K562 (cell line): ENCODE measurements around the gene MAPRE2. TPM values are rescaled to one million over a fixed set of nuclear protein-coding genes. Genes with fewer than 3 reads are reported as not detected.

Experiments
- ATAC-seq: fragments of 200-7000 bp; cut with Tn5 transposase; 3 replicates; pipeline ENCODE4 v1.9.1; 2020; ENCODE audit warnings: moderate library complexity
- BruUV-seq: library from RNA; stranded (reverse); fragments of 400-500 nt; replicated peaks from 2 replicates; lab custom pipeline; 2021; lab: Mats Ljungman, UMichigan
- CTCF ChIA-PET: fragments of 300-600 bp; formaldehyde crosslinking; extraction: SDS; loops from one replicate; lab custom pipeline; 2021; ENCODE audit warnings: low intra/inter-chr PET ratio; lab: Yijun Ruan, JAX
- POLR2A ChIA-PET: fragments of 300-600, 350-650 bp; sonication (Branson Sonifier 250); formaldehyde crosslinking; extraction: SDS; loops from one replicate; lab custom pipeline; 2021; ENCODE audit warnings: antibody characterized with exemption, inconsistent platforms; lab: Yijun Ruan, JAX
- DNase-seq, 4 experiments: peaks; one replicate each; pipeline versions ENCODE4 v3.0.0 to v3.0.0-alpha.2; 2011 to 2018; ENCODE audit warnings: low spot score in 3 of 4, mixed read lengths in 3 of 4; ENCODE audit errors: extremely low read depth in 1 of 4
- FAIRE-seq: peaks from 2 replicates; lab custom pipeline; 2011; peaks lifted over from hg19 to GRCh38; lab: Jason Lieb, UNC
- H2AFZ ChIP-seq: 2 replicates; pipeline ENCODE4 v1.6.0; 2011; ENCODE audit warnings: low read depth, low read length, control low read depth, inconsistent platforms
- H3K27ac ChIP-seq: fragments of 200-600 bp; 3 replicates; pipeline ENCODE4 v1.8.0; 2011; ENCODE audit warnings: low read depth, mild to moderate bottlenecking, control low read depth, inconsistent platforms, low read length, moderate library complexity, mixed read lengths; ENCODE audit errors: extremely low read depth
- H3K27me3 ChIP-seq, 2 experiments: fragments of 300-600 bp in 1 of 2; 2 replicates in 1 of 2; 3 replicates in 1 of 2; pipeline versions ENCODE4 v1.6.0 to v1.8.0; 2011; ENCODE audit warnings: inconsistent platforms in 2 of 2, low read length in 2 of 2, mild to moderate bottlenecking in 1 of 2, mixed read lengths in 1 of 2, moderate library complexity in 1 of 2; ENCODE audit not compliant: control insufficient read depth in 2 of 2, insufficient read depth in 2 of 2
- H3K36me3 ChIP-seq: fragments of 300-600 bp; 3 replicates; pipeline ENCODE4 v1.8.0; 2011; ENCODE audit warnings: mild to moderate bottlenecking, low read length, inconsistent platforms; ENCODE audit not compliant: control insufficient read depth, insufficient read depth
- H3K4me1 ChIP-seq, 2 experiments: fragments of 200-600 bp in 1 of 2; replicated peaks in 1 of 2; 2 replicates in 1 of 2; 3 replicates in 1 of 2; pipeline versions ENCODE4 v1.5.1 to v1.8.0; 2011; ENCODE audit warnings: inconsistent platforms in 2 of 2, low read length in 2 of 2, mild to moderate bottlenecking in 1 of 2, mixed read lengths in 1 of 2, moderate library complexity in 1 of 2; ENCODE audit not compliant: control insufficient read depth in 2 of 2, insufficient read depth in 2 of 2
- H3K4me2 ChIP-seq: 2 replicates; pipeline ENCODE4 v1.6.1; 2011; ENCODE audit warnings: low read length, control low read depth, inconsistent platforms, mixed read lengths; ENCODE audit not compliant: insufficient read depth
- H3K4me3 ChIP-seq: fragments of 200-600 bp; sonication (generic), shearing (Covaris generic); 2 replicates; pipeline ENCODE4 v1.5.1; 2016; ENCODE audit warnings: control low read depth, inconsistent platforms
- H3K79me2 ChIP-seq: fragments of 200-600 bp; 3 replicates; pipeline ENCODE4 v1.8.0; 2011; ENCODE audit warnings: low read length, inconsistent platforms; ENCODE audit not compliant: control insufficient read depth, insufficient read depth
- H3K9ac ChIP-seq, 2 experiments: 2 replicates each; pipeline versions ENCODE4 v1.6.0 to v1.6.1; 2011; ENCODE audit warnings: low read depth in 2 of 2, low read length in 2 of 2, control low read depth in 1 of 2, inconsistent platforms in 1 of 2, mild to moderate bottlenecking in 1 of 2, mixed read lengths in 1 of 2; ENCODE audit not compliant: insufficient read depth in 1 of 2
- H3K9me1 ChIP-seq: one replicate; pipeline ENCODE4 v1.6.0; 2011; ENCODE audit warnings: inconsistent platforms, mild to moderate bottlenecking, low read length, moderate library complexity; ENCODE audit not compliant: control insufficient read depth, insufficient read depth
- H3K9me3 ChIP-seq: replicated peaks from 2 replicates; pipeline ENCODE4 v1.5.1; 2011; ENCODE audit warnings: low read depth, low read length, inconsistent platforms; ENCODE audit not compliant: control insufficient read depth, insufficient read depth
- H4K20me1 ChIP-seq: replicated peaks from 2 replicates; pipeline ENCODE4 v1.6.1; 2011; ENCODE audit warnings: low read length, inconsistent platforms, mixed read lengths; ENCODE audit not compliant: control insufficient read depth, insufficient read depth
- C11orf30 ChIP-seq: fragments of 450-650 bp; IDR thresholded peaks from 2 replicates; pipeline ENCODE4 v1.6.1; 2016; ENCODE audit warnings: low read depth, mild to moderate bottlenecking
- CEBPG ChIP-seq, 3 experiments: fragments of 200-800 bp in 1 of 3; sonication (Bioruptor generic) in 1 of 3; sonication (generic) in 1 of 3; formaldehyde crosslinking in 1 of 3; IDR thresholded peaks in 2 of 3; conservative IDR thresholded peaks in 1 of 3; 2 replicates each; pipeline versions ENCODE4 v1.6.1 to v1.8.0; 2016 to 2022; ENCODE audit warnings: missing compliant biosample characterization in 2 of 3, missing genetic modification characterization in 2 of 3, mild to moderate bottlenecking in 1 of 3, missing genetic modification reagents in 1 of 3
- ETS2 ChIP-seq: IDR thresholded peaks from 2 replicates; pipeline ENCODE4 v1.6.1; 2016; ENCODE audit warnings: borderline replicate concordance, missing genetic modification characterization, mild to moderate bottlenecking, moderate library complexity, missing compliant biosample characterization; ENCODE audit not compliant: poor library complexity, severe bottlenecking
- RAD21 ChIP-seq, 2 experiments: fragments of 250-450 bp in 1 of 2; fragments of 450-650 bp in 1 of 2; sonication (Bioruptor Pico) in 1 of 2; formaldehyde crosslinking in 1 of 2; IDR thresholded peaks in 1 of 2; conservative IDR thresholded peaks in 1 of 2; 2 replicates each; pipeline versions ENCODE4 v1.4.0 to v1.8.0; 2020 to 2022; ENCODE audit warnings: mild to moderate bottlenecking in 2 of 2, moderate library complexity in 1 of 2
- SPI1 ChIP-seq: IDR thresholded peaks from 2 replicates; pipeline ENCODE4 v1.6.1; 2011; ENCODE audit warnings: low read depth, low read length, control low read depth, borderline replicate concordance
- ZC3H8 ChIP-seq: fragments of 450-650 bp; IDR thresholded peaks from 2 replicates; pipeline ENCODE4 v1.6.1; 2017
- ZNF316 ChIP-seq: fragments of 450-650 bp; IDR thresholded peaks from 2 replicates; pipeline ENCODE4 v1.6.1; 2016
- WGBS: fragments of 100-300 bp; shearing (Covaris generic); methylation state at CpG from one replicate; pipeline ENCODE4 v1.1.6; 2016; ENCODE audit warnings: low coverage, mixed read lengths; ENCODE audit not compliant: insufficient coverage; ENCODE audit errors: missing lambda C conversion rate; 5-methylcytosine and 5-hydroxymethylcytosine counted together
- in situ Hi-C: fragments of 300-500 bp; cut with MboI; formaldehyde crosslinking; loops from 4 replicates; pipeline ENCODE4 v1.15.0; 2018; ENCODE audit warnings: inconsistent platforms, mixed read lengths
- intact Hi-C: fragments of 100-400 bp; cut with micrococcal nuclease; formaldehyde crosslinking; loops from 2 replicates; pipeline ENCODE4 v1.14.2; 2022
- polyA plus RNA-seq, 8 experiments: library from polyadenylated mRNA; depleted of rRNA in 4 of 8; stranded (reverse) in 5 of 8; unstranded in 3 of 8; fragments of >200 nt; fragmentation: Nextera tagmentation in 2 of 8; fragmentation: Illumina TruSeq in 1 of 8; extraction: Ambion mirVana in 2 of 8; extraction: Trizol in 1 of 8; gene quantifications; 2 replicates each; pipeline versions ENCODE4 v1.2.1 to v1.2.3, GENCODE V29; 2011 to 2014; ENCODE audit warnings: inconsistent platforms in 1 of 8, missing spikeins in 1 of 8
- total RNA-seq, 7 experiments: library from RNA; depleted of rRNA in 6 of 7; stranded (reverse); fragments of >200 nt in 6 of 7; fragmentation: Illumina TruSeq in 2 of 7; extraction: Trizol in 2 of 7; gene quantifications; 2 replicates each; pipeline versions ENCODE4 v1.2.1 to v1.2.3, GENCODE V29; 2011 to 2021; ENCODE audit warnings: low replicate concordance in 1 of 7

MAPRE2 gene
- total and polyA plus RNA-seq, 9 of the 15 experiments (the other 6 are each of a cell fraction or from before 2014, with no cell fraction given) = 32.3 to 70.7 (median 40.7) TPM

DNA sequence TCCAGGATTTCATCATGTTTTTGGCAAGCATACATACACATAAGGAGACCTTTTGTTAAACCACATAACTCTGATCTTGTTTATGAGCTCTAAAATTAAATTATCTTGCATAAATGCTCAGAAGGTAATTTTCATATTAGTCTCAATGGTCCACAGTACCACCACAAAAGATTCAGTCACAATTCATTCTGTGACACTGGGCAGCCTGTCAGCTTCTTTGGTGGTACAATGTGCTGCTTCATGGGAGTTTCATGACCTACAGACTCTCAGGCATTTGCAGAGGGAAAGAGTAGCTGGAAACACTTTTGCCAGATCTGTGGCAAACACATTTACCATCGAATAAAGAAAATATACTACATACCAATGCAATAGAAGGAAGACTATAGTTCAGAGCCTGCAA, 148.3 kb downstream of the MAPRE2 start:
- no peak for DNase-seq
- Histone ChIP-seq H2AFZ (no peak overlapping the region; the same call in 1 of the 2 replicates), H3K27me3 (no peaks in the 10 kb centered on the region), H3K9me3 (no peaks in the 10 kb centered on the region), H3K27ac (no peak overlapping the region), H3K4me1 (no peaks in the 10 kb centered on the region), H3K4me2 (no peak overlapping the region), H3K79me2 (no peaks in the 10 kb centered on the region), H4K20me1 (no peaks in the 10 kb centered on the region), H3K4me3 (no peak overlapping the region), H3K9me1 (no peaks in the 10 kb centered on the region), H3K9ac (no peak overlapping the region), H3K36me3 (no peaks in the 10 kb centered on the region)
- WGBS = 3% methylated on average over 1 of the region's 1 CpG
- POLR2A ChIA-PET = no interaction called here
- in situ Hi-C loops (no loop called here), intact Hi-C loops (no loop called here)
- no peak for ATAC-seq
- no TSS peak for BruUV-seq
- TF ChIP-seq ZC3H8 (no peak), CEBPG (CRISPR knock-in tag; IDR thresholded peaks at IDR 0.05) (no peak), CEBPG (tag; conservative IDR thresholded peaks at IDR 0.05 in 1 of 2, IDR thresholded peaks at IDR 0.05 in 1 of 2) (0 out of 4 replicates have a peak, but pooled peaks of 1 of the 2 experiments have one; percentile 22)
- FAIRE-seq = no peak
- CTCF ChIA-PET = no interaction called here

DNA sequence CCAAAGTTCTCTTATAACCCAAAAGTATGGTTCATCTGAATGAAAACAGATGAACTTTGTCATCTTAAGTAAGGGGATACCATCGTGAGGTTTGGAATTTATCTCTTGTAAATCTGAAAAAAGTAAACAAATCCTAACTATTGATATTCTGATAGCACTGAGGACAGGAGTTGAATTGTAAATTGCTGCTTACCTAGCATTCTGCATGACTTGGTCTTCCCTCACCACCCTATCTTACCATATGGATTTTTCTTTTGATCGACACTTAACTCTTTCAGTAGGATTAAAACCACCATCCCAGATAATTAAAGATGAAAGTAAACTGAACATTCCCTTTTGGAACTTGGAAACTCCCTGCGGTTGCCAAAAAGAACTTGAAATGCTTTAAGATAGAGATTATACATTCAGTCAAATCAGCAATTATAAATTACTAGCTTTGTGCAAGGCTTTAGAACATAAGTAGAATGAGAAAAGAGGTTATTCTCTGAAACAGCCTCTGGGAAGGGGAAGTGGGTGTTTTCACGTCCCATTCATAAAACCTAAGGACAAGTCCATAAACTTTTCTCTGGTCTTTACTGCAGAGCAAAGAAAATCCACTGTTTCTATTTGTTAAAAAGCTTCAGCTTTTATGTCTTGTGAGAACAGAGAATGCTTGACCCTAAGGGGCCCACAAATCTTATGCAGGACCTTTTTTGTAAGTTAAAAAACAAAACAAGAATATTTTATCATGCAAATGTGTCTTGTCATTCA, 149.9 kb downstream of the MAPRE2 start:
- Histone ChIP-seq H3K9me3 (no peaks in the 10 kb centered on the region), H3K9me1 (no peaks in the 10 kb centered on the region), H3K4me1 (peaks cover 0 to 3% of the 10 kb centered on the region in 2 experiments; a peak in 1 of 5 replicates), H3K9ac (no peak overlapping the region), H3K27ac (no peak overlapping the region), H3K27me3 (no peaks in the 10 kb centered on the region), H3K36me3 (no peaks in the 10 kb centered on the region), H3K79me2 (no peaks in the 10 kb centered on the region), H3K4me3 (no peak overlapping the region), H3K4me2 (no peak overlapping the region), H4K20me1 (no peaks in the 10 kb centered on the region), H2AFZ (no peak overlapping the region; the same call in 1 of the 2 replicates)
- DNase-seq (no peak), FAIRE-seq (no peak), ATAC-seq (no peak)
- intact Hi-C loops = no loop called here
- POLR2A ChIA-PET = interaction anchor here (0.9 to 2.1 kb wide), 2 partner anchors 48 to 49 kb away, joined by 3 to 7 read pairs; no protein-coding TSS in a partner anchor
- CTCF ChIA-PET = no interaction called here
- in situ Hi-C loops = no loop called here
- no TSS peak for BruUV-seq
- 31% methylated on average over 4 of the region's 4 CpGs for WGBS
- TF ChIP-seq RAD21 (CRISPR knock-in tag; conservative IDR thresholded peaks at IDR 0.05 in 1 of 2, IDR thresholded peaks at IDR 0.05 in 1 of 2) = no peak
- TF ChIP-seq C11orf30 = peak; percentile 35; the same call in 1 of the 2 replicates
- no peak for TF ChIP-seq ETS2
- TF ChIP-seq ZNF316 = peak; percentile 60
- peak; percentile 48; the same call in 1 of the 2 replicates for TF ChIP-seq SPI1
